ENCODE data around the gene SERPINA9.

Gene SERPINA9

GRCh38 chr14:94476023-94476422 is at the start of gene SERPINA9:
Gene SERPINA9, minus strand, starts transcription at chr14:94476197. Its CDS starts 6,357 bp downstream, at chr14:94469840.
- no peak for DNase-seq (ENCODE audit: low read depth)
- no peak for TF ChIP-seq CTCF (conservative IDR thresholded peaks at IDR 0.05; ENCODE audit: low read depth, low read length)
- H3K4me3 ChIP-seq (ENCODE audit: low read depth, low read length), result no peak within 1 kb of the TSS

- no peak for TF ChIP-seq CTCF (conservative IDR thresholded peaks at IDR 0.05; ENCODE audit: low read depth, low read length)
- no peak for DNase-seq (ENCODE audit: low read depth)
- no peak overlapping the region for H3K4me3 ChIP-seq (ENCODE audit: low read depth, low read length)
These were observed 48.1 kb upstream of the SERPINA9 start for GRCh38 chr14:94524093-94524492.

- no peak for DNase-seq (ENCODE audit: low read depth)
- no peak overlapping the region for H3K4me3 ChIP-seq (ENCODE audit: low read depth, low read length)
- no peak for TF ChIP-seq CTCF (conservative IDR thresholded peaks at IDR 0.05; ENCODE audit: low read depth, low read length)
These were observed 47.3 kb upstream of the SERPINA9 start for GRCh38 chr14:94523265-94523664.

- no peak for TF ChIP-seq CTCF (conservative IDR thresholded peaks at IDR 0.05; ENCODE audit: low read depth, low read length)
- no peak overlapping the region for H3K4me3 ChIP-seq (ENCODE audit: low read depth, low read length)
- DNase-seq (ENCODE audit: low read depth), result no peak
These were observed 46.2 kb upstream of the SERPINA9 start for GRCh38 chr14:94522115-94522724.

GRCh38 chr14:94521375-94522114 is 45.5 kb upstream of the SERPINA9 start:
- no peak for DNase-seq (ENCODE audit: low read depth)
- H3K4me3 ChIP-seq (ENCODE audit: low read depth, low read length), result no peak overlapping the region
- TF ChIP-seq CTCF (conservative IDR thresholded peaks at IDR 0.05; ENCODE audit: low read depth, low read length), result no peak

- H3K4me3 ChIP-seq (ENCODE audit: low read depth, low read length), result no peak overlapping the region
- no peak for DNase-seq (ENCODE audit: low read depth)
- no peak for TF ChIP-seq CTCF (conservative IDR thresholded peaks at IDR 0.05; ENCODE audit: low read depth, low read length)
These were observed 41.8 kb upstream of the SERPINA9 start for GRCh38 chr14:94517641-94518257.
